ENCODE results near the gene TAL1.

Gene TAL1

GRCh38 chr1:47244339-47244862, 12.4 kb upstream of the TAL1 start:
- Histone ChIP-seq H3K4me1 (ENCODE audit: control insufficient read depth, insufficient read depth, low read length) (no peaks in the 10 kb centered on the region), H3K9me3 (ENCODE audit: control insufficient read depth, low read length) (no peaks in the 10 kb centered on the region), H3K36me3 (ENCODE audit: control insufficient read depth, insufficient read depth, low read length) (no peaks in the 10 kb centered on the region), H3K27ac (ENCODE audit: insufficient read depth, low read depth, low read length, poor library complexity, severe bottlenecking) (no peak overlapping the region), H3K4me3 (ENCODE audit: insufficient read depth, low read depth, low read length) (no peak overlapping the region), H3K27me3 (ENCODE audit: control insufficient read depth, insufficient read depth, low read length, poor library complexity, severe bottlenecking) (peaks cover 8% of the 10 kb centered on the region)
- WGBS, 2 experiments, result 87 to 88% methylated on average over 3 of the region's 3 CpGs

GRCh38 chr1:47243910-47244309, 11.9 kb upstream of the TAL1 start:
- Histone ChIP-seq H3K36me3 (ENCODE audit: control insufficient read depth, insufficient read depth, low read length) (no peaks in the 10 kb centered on the region), H3K9me3 (ENCODE audit: control insufficient read depth, low read length) (no peaks in the 10 kb centered on the region), H3K4me1 (ENCODE audit: control insufficient read depth, insufficient read depth, low read length) (no peaks in the 10 kb centered on the region), H3K27ac (ENCODE audit: insufficient read depth, low read depth, low read length, poor library complexity, severe bottlenecking) (no peak overlapping the region), H3K4me3 (ENCODE audit: insufficient read depth, low read depth, low read length) (no peak overlapping the region), H3K27me3 (ENCODE audit: control insufficient read depth, insufficient read depth, low read length, poor library complexity, severe bottlenecking) (peaks cover 8% of the 10 kb centered on the region)
- WGBS, 2 experiments, result 65 to 72% methylated on average over 5 of the region's 5 CpGs

GRCh38 chr1:47241114-47242113, 9.4 kb upstream of the TAL1 start:
- Histone ChIP-seq H3K4me3 (ENCODE audit: insufficient read depth, low read depth, low read length) (no peak overlapping the region), H3K9me3 (ENCODE audit: control insufficient read depth, low read length) (no peaks in the 10 kb centered on the region), H3K36me3 (ENCODE audit: control insufficient read depth, insufficient read depth, low read length) (no peaks in the 10 kb centered on the region), H3K4me1 (ENCODE audit: control insufficient read depth, insufficient read depth, low read length) (no peaks in the 10 kb centered on the region), H3K27ac (ENCODE audit: insufficient read depth, low read depth, low read length, poor library complexity, severe bottlenecking) (no peak overlapping the region), H3K27me3 (ENCODE audit: control insufficient read depth, insufficient read depth, low read length, poor library complexity, severe bottlenecking) (peaks cover 9% of the 10 kb centered on the region)
- WGBS, 2 experiments, result 71 to 79% methylated on average over 10 to 11 of the region's 11 CpGs

- Histone ChIP-seq H3K27ac (ENCODE audit: insufficient read depth, low read depth, low read length, poor library complexity, severe bottlenecking) (no peak overlapping the region), H3K9me3 (ENCODE audit: control insufficient read depth, low read length) (no peaks in the 10 kb centered on the region), H3K4me1 (ENCODE audit: control insufficient read depth, insufficient read depth, low read length) (no peaks in the 10 kb centered on the region), H3K4me3 (ENCODE audit: insufficient read depth, low read depth, low read length) (no peak overlapping the region), H3K36me3 (ENCODE audit: control insufficient read depth, insufficient read depth, low read length) (no peaks in the 10 kb centered on the region), H3K27me3 (ENCODE audit: control insufficient read depth, insufficient read depth, low read length, poor library complexity, severe bottlenecking) (peaks cover 33% of the 10 kb centered on the region)
- 80 to 81% methylated on average over 5 of the region's 5 CpGs for WGBS, 2 experiments
These were observed 7.0 kb upstream of the TAL1 start for GRCh38 chr1:47238935-47239592.

GRCh38 chr1:47235806-47236205, 3.8 kb upstream of the TAL1 start:
- no peak overlapping the region for H3K27ac ChIP-seq (ENCODE audit: insufficient read depth, low read depth, low read length, poor library complexity, severe bottlenecking)
- no peak overlapping the region for H3K4me3 ChIP-seq (ENCODE audit: insufficient read depth, low read depth, low read length)
- H3K36me3 ChIP-seq (ENCODE audit: control insufficient read depth, insufficient read depth, low read length), result no peaks in the 10 kb centered on the region
- WGBS, 2 experiments, result 81 to 90% methylated on average over 4 of the region's 4 CpGs
- no peaks in the 10 kb centered on the region for H3K9me3 ChIP-seq (ENCODE audit: control insufficient read depth, low read length)
- peaks cover 57% of the 10 kb centered on the region for H3K27me3 ChIP-seq (ENCODE audit: control insufficient read depth, insufficient read depth, low read length, poor library complexity, severe bottlenecking)
- peaks cover 8% of the 10 kb centered on the region for H3K4me1 ChIP-seq (ENCODE audit: control insufficient read depth, insufficient read depth, low read length)

- WGBS, 2 experiments, result 17% methylated on average over 21 of the region's 21 CpGs
- Histone ChIP-seq H3K4me1 (ENCODE audit: control insufficient read depth, insufficient read depth, low read length) (peaks cover 10% of the 10 kb centered on the region), H3K4me3 (ENCODE audit: insufficient read depth, low read depth, low read length) (no peak overlapping the region), H3K27me3 (ENCODE audit: control insufficient read depth, insufficient read depth, low read length, poor library complexity, severe bottlenecking) (peaks cover 63% of the 10 kb centered on the region), H3K9me3 (ENCODE audit: control insufficient read depth, low read length) (no peaks in the 10 kb centered on the region), H3K27ac (ENCODE audit: insufficient read depth, low read depth, low read length, poor library complexity, severe bottlenecking) (no peak overlapping the region), H3K36me3 (ENCODE audit: control insufficient read depth, insufficient read depth, low read length) (no peaks in the 10 kb centered on the region)
These were observed 3.2 kb upstream of the TAL1 start for GRCh38 chr1:47235241-47235681.

- H3K27ac ChIP-seq (ENCODE audit: insufficient read depth, low read depth, low read length, poor library complexity, severe bottlenecking), result no peak overlapping the region
- H3K4me3 ChIP-seq (ENCODE audit: insufficient read depth, low read depth, low read length), result no peak overlapping the region
- no peaks in the 10 kb centered on the region for H3K36me3 ChIP-seq (ENCODE audit: control insufficient read depth, insufficient read depth, low read length)
- 74 to 77% methylated on average over 6 of the region's 6 CpGs for WGBS, 2 experiments
- peaks cover 19% of the 10 kb centered on the region for H3K4me1 ChIP-seq (ENCODE audit: control insufficient read depth, insufficient read depth, low read length)
- no peaks in the 10 kb centered on the region for H3K9me3 ChIP-seq (ENCODE audit: control insufficient read depth, low read length)
- H3K27me3 ChIP-seq (ENCODE audit: control insufficient read depth, insufficient read depth, low read length, poor library complexity, severe bottlenecking), result peaks cover 83% of the 10 kb centered on the region
These were observed 1.2 kb upstream of the TAL1 start for GRCh38 chr1:47233186-47233585.

- peaks cover 100% of the 10 kb centered on the region for H3K27me3 ChIP-seq (ENCODE audit: control insufficient read depth, insufficient read depth, low read length, poor library complexity, severe bottlenecking)
- no peaks in the 10 kb centered on the region for H3K9me3 ChIP-seq (ENCODE audit: control insufficient read depth, low read length)
- no peaks in the 10 kb centered on the region for H3K36me3 ChIP-seq (ENCODE audit: control insufficient read depth, insufficient read depth, low read length)
- no peak overlapping the region for H3K27ac ChIP-seq (ENCODE audit: insufficient read depth, low read depth, low read length, poor library complexity, severe bottlenecking)
- no peak overlapping the region for H3K4me3 ChIP-seq (ENCODE audit: insufficient read depth, low read depth, low read length)
- peaks cover 19% of the 10 kb centered on the region for H3K4me1 ChIP-seq (ENCODE audit: control insufficient read depth, insufficient read depth, low read length)
- WGBS, 2 experiments, result 1% methylated on average over 58 to 61 of the region's 62 CpGs
These were observed 481 bp downstream of the TAL1 start for GRCh38 chr1:47231301-47232186.

GRCh38 chr1:47230692-47231300, 1.2 kb downstream of the TAL1 start:
- H3K36me3 ChIP-seq (ENCODE audit: control insufficient read depth, insufficient read depth, low read length), result no peaks in the 10 kb centered on the region
- no peaks in the 10 kb centered on the region for H3K9me3 ChIP-seq (ENCODE audit: control insufficient read depth, low read length)
- H3K27ac ChIP-seq (ENCODE audit: insufficient read depth, low read depth, low read length, poor library complexity, severe bottlenecking), result no peak overlapping the region
- WGBS, 2 experiments, result 0% methylated on average over 43 to 44 of the region's 44 CpGs
- H3K4me1 ChIP-seq (ENCODE audit: control insufficient read depth, insufficient read depth, low read length), result peaks cover 21% of the 10 kb centered on the region
- peaks cover 100% of the 10 kb centered on the region for H3K27me3 ChIP-seq (ENCODE audit: control insufficient read depth, insufficient read depth, low read length, poor library complexity, severe bottlenecking)
- H3K4me3 ChIP-seq (ENCODE audit: insufficient read depth, low read depth, low read length), result no peak overlapping the region
